MCF 10A (cell line): ENCODE results near the gene LYVE1. TPM values are rescaled to one million over a fixed set of nuclear protein-coding genes. Genes with fewer than 3 reads are reported as not detected.

Experiments used
- BruUV-seq: library from RNA; stranded (reverse); fragments of 400-500 nt; replicated peaks from 2 replicates; lab custom pipeline; 2021; lab: Mats Ljungman, UMichigan
- CTCF ChIA-PET: fragments of 300-600 bp; sonication (Branson Sonifier 250); formaldehyde crosslinking; extraction: SDS; loops from one replicate; lab custom pipeline; 2021; ENCODE audit warnings: antibody characterized with exemption, inconsistent platforms; lab: Yijun Ruan, JAX
- POLR2A ChIA-PET: fragments of 300-600, 350-650 bp; sonication (Branson Sonifier 250); formaldehyde crosslinking; extraction: SDS; loops from one replicate; lab custom pipeline; 2020; ENCODE audit warnings: antibody characterized with exemption, inconsistent platforms; lab: Yijun Ruan, JAX
- DNase-seq: peaks from one replicate; pipeline ENCODE4 v3.0.0-alpha.2; 2018; ENCODE audit not compliant: unreplicated experiment
- H3K27ac Mint-ChIP-seq: one replicate; pipeline ENCODE4 v1.8.0; 2022; ENCODE audit warnings: mild to moderate bottlenecking, low read depth, mixed read lengths; ENCODE audit not compliant: unreplicated experiment
- H3K27me3 Mint-ChIP-seq: one replicate; pipeline ENCODE4 v1.8.0; 2022; ENCODE audit warnings: mixed read lengths; ENCODE audit not compliant: insufficient read depth, unreplicated experiment
- H3K36me3 Mint-ChIP-seq: one replicate; pipeline ENCODE4 v1.8.0; 2022; ENCODE audit warnings: mild to moderate bottlenecking, moderate library complexity, mixed read lengths; ENCODE audit not compliant: insufficient read depth, unreplicated experiment
- H3K4me1 Mint-ChIP-seq: one replicate; pipeline ENCODE4 v1.8.0; 2022; ENCODE audit warnings: mixed read lengths; ENCODE audit not compliant: insufficient read depth, unreplicated experiment
- H3K4me3 Mint-ChIP-seq: one replicate; pipeline ENCODE4 v1.8.0; 2022; ENCODE audit warnings: mild to moderate bottlenecking, moderate library complexity, mixed read lengths; ENCODE audit not compliant: unreplicated experiment
- H3K9me3 Mint-ChIP-seq: one replicate; pipeline ENCODE4 v1.8.0; 2022; ENCODE audit warnings: mixed read lengths; ENCODE audit not compliant: unreplicated experiment
- CTCF ChIP-seq: fragments of 200-600 bp; IDR thresholded peaks from one replicate; pipeline ENCODE4 v1.8.0; 2022; ENCODE audit warnings: antibody characterized with exemption, mild to moderate bottlenecking; ENCODE audit not compliant: unreplicated experiment
- intact Hi-C: fragments of 100-400 bp; cut with micrococcal nuclease; formaldehyde crosslinking; loops from 2 replicates; pipeline ENCODE4 v1.14.1; 2022
- total RNA-seq: library from RNA; stranded (reverse); gene quantifications from 2 replicates; pipeline ENCODE4 v1.2.3, GENCODE V29; 2022

Gene LYVE1
- total RNA-seq, 1 experiment from 2014 or later = not detected

GRCh38 chr11:10541561-10541930, 26.9 kb downstream of the LYVE1 start:
- peaks cover 11% of the 10 kb centered on the region for H3K4me1 Mint-ChIP-seq
- intact Hi-C loops = loop anchor here (1.0 kb wide), 1 partner anchor 194 kb away; no protein-coding TSS in a partner anchor
- no peaks in the 10 kb centered on the region for H3K27me3 Mint-ChIP-seq
- ChIA-PET CTCF (interaction anchor here (0.6 to 3.8 kb wide), 29 partner anchors 10 to 239 kb away, joined by 3 to 34 read pairs (median 9); partner anchors contain the start of gene AMPD3), POLR2A (interaction anchor here (0.6 to 3.4 kb wide), 34 partner anchors 8 to 874 kb away, joined by 3 to 48 read pairs (median 9); partner anchors contain the start of genes ADM, AMPD3, CTR9 and IRAG1)
- peaks cover 4% of the 10 kb centered on the region for H3K36me3 Mint-ChIP-seq
- H3K27ac Mint-ChIP-seq = peak overlapping the region; percentile 94
- BruUV-seq = no TSS peak
- no peaks in the 10 kb centered on the region for H3K9me3 Mint-ChIP-seq
- no peak for TF ChIP-seq CTCF
- peak overlapping the region; percentile 81 for H3K4me3 Mint-ChIP-seq
- peak; percentile 0 for DNase-seq

DNA sequence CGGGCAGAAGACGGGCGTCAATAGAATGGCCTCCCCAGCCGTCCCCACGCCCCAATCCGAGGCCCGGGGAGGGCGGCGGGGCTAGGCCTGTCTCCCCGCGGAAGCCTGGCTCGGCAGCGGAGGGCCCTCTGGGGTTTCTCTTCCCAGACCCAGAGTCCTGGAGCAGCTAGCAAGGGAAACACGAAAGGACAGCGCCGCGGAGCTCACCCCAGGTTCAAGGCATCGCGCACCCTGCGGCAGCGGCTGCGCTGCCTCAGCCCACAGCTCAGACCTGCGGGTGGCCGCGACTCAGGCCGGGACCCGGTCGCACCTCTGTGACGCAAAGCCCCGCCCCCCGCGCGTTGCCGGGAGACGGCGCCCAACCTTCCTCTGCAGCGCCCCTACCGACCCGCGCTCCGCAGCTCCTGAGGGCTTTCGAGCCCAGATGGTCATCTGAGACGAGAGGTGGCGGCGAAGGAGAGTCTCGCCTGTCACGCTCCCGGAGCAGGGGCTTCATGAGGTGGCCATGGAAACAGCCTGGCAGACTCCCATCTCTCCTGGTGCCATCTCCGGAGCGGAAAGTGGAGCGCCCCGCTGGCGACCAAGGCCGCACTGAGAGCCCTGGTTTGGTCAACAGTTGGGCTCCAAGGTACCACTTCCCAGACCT, 27.4 kb downstream of the LYVE1 start, which contains the start of gene RNF141:
RNF141 (minus strand) TSS at position 273 of the 646 bp plus-strand sequence. CDS start 7,029 bp downstream, outside the sequence.
- intact Hi-C loops = loop anchor here (1.0 kb wide), 3 partner anchors 113 to 194 kb away; no protein-coding TSS in a partner anchor
- Mint-ChIP-seq H3K27ac (peak within 1 kb of the TSS; percentile 94), H3K27me3 (no peaks in the 10 kb centered on the region), H3K4me1 (peaks cover 13% of the 10 kb centered on the region), H3K9me3 (no peaks in the 10 kb centered on the region), H3K36me3 (peaks cover 4% of the 10 kb centered on the region), H3K4me3 (peak within 1 kb of the TSS; percentile 81)
- CTCF ChIA-PET = interaction anchor here (0.8 to 3.8 kb wide), 39 partner anchors 9 to 239 kb away, joined by 3 to 34 read pairs (median 5); partner anchors contain the start of gene AMPD3
- peak; percentile 93 for DNase-seq
- no TSS peak for BruUV-seq
- POLR2A ChIA-PET = interaction anchor here (0.7 to 3.4 kb wide), 50 partner anchors 9 to 1152 kb away, joined by 3 to 48 read pairs (median 8); partner anchors contain the start of genes ADM, AMPD3, CTR9 and EIF4G2
- TF ChIP-seq CTCF = peak; percentile 59

DNA sequence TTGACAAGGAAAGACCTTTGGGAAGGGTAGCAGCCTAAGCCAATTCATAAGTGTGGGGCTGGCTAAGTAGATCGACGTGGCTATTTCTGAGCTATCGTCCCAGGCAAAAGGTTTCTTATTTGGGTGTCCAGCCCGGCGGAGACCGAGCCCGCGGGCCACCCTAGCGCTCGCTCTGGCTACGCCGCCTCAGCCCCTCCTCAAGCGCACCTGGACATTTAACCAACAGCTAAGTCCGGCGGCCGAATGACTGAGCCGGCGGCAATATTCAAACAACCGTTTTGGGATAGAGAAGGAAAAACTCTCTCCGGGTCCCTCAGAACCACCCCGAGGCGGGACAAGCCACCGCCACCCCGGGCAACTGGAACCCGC, 27.9 kb downstream of the LYVE1 start:
- H3K9me3 Mint-ChIP-seq = no peaks in the 10 kb centered on the region
- DNase-seq = no peak
- no TSS peak for BruUV-seq
- intact Hi-C loops = loop anchor here (1.0 kb wide), 2 partner anchors 114 to 134 kb away; no protein-coding TSS in a partner anchor
- H3K36me3 Mint-ChIP-seq = peaks cover 4% of the 10 kb centered on the region
- peak overlapping the region; percentile 81 for H3K4me3 Mint-ChIP-seq
- no peak for TF ChIP-seq CTCF
- H3K27me3 Mint-ChIP-seq = no peaks in the 10 kb centered on the region
- H3K27ac Mint-ChIP-seq = peak overlapping the region; percentile 94
- peaks cover 16% of the 10 kb centered on the region for H3K4me1 Mint-ChIP-seq
- POLR2A ChIA-PET = interaction anchor here (0.7 to 3.4 kb wide), 50 partner anchors 9 to 1152 kb away, joined by 3 to 48 read pairs (median 8); partner anchors contain the start of genes ADM, AMPD3, CTR9 and EIF4G2
- CTCF ChIA-PET = interaction anchor here (0.6 to 3.8 kb wide), 37 partner anchors 8 to 1455 kb away, joined by 3 to 34 read pairs (median 5); partner anchors contain the start of gene AMPD3

DNA sequence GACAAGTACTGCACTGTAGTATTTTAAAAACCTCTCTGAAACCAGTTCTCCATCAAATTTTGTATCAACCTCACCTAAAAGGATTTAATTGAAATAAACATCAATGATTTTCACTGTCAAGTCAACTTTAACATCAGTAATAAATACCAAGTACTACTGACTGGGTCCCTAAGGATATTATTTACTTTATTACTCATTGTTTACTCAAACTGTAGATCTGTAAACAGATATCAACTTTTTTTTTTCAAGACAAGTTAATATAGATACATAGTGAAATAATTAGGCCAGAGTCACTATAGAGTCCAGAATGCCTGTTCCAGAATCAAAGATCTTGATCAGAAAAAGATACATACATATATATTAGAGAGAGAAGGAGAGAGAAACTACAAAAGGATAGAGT, 29.1 kb downstream of the LYVE1 start:
- BruUV-seq = no TSS peak
- no peak for TF ChIP-seq CTCF
- DNase-seq = no peak
- intact Hi-C loops = no loop called here
- H3K4me1 Mint-ChIP-seq = peaks cover 16% of the 10 kb centered on the region
- no peaks in the 10 kb centered on the region for H3K9me3 Mint-ChIP-seq
- peaks cover 4% of the 10 kb centered on the region for H3K36me3 Mint-ChIP-seq
- peak overlapping the region; percentile 94 for H3K27ac Mint-ChIP-seq
- H3K27me3 Mint-ChIP-seq = no peaks in the 10 kb centered on the region
- H3K4me3 Mint-ChIP-seq = peak overlapping the region; percentile 81
- CTCF ChIA-PET = interaction anchor here (0.7 to 3.6 kb wide), 9 partner anchors 12 to 196 kb away, joined by 3 to 34 read pairs (median 13); no protein-coding TSS in a partner anchor
- POLR2A ChIA-PET = interaction anchor here (1.6 to 3.1 kb wide), 15 partner anchors 8 to 270 kb away, joined by 5 to 48 read pairs (median 16); partner anchors contain the start of genes AMPD3 and EIF4G2
